Activated T-cell treated with anti-CD3 and anti-CD28 coated beads, Interleukin-2, amount 50 U/mL, for 48 hours (primary cell): ENCODE measurements around the gene SMIM34.

Experiments used
- DNase-seq, 2 experiments: peaks; one replicate each; pipeline ENCODE4 v3.0.0-alpha.2; 2020

SMIM34 gene

GRCh38 chr21:34369741-34370140 lies 54.0 kb downstream of the SMIM34 start:
- DNase-seq: no peak
